H1 (cell line): ENCODE measurements around the gene MRPL40. TPM values are rescaled to one million over a fixed set of nuclear protein-coding genes. Genes with fewer than 3 reads are reported as not detected.

Experiments
- CHD7 ChIP-seq: fragments of 300-600 bp; sonication (generic); IDR thresholded peaks from 2 replicates; pipeline ENCODE4 v1.7.1; 2012; ENCODE audit warnings: low read length, moderate library complexity, mild to moderate bottlenecking, inconsistent platforms; ENCODE audit not compliant: insufficient replicate concordance
- JUN ChIP-seq: IDR thresholded peaks from 2 replicates; pipeline ENCODE4 v1.6.1; 2011; ENCODE audit warnings: low read depth, mild to moderate bottlenecking, improper control_type of control experiment, low read length
- KDM5A ChIP-seq: fragments of 200-600 bp; IDR thresholded peaks from 2 replicates; pipeline ENCODE4 v1.7.1; 2012; ENCODE audit warnings: mild to moderate bottlenecking, low read length, inconsistent platforms, mixed read lengths
- PHF8 ChIP-seq: fragments of 200-600 bp; sonication (generic); conservative IDR thresholded peaks from 2 replicates; pipeline ENCODE4 v1.7.1; 2012; ENCODE audit warnings: low read depth, mild to moderate bottlenecking, inconsistent platforms, low read length, moderate library complexity
- RBBP5 ChIP-seq: IDR thresholded peaks from 2 replicates; pipeline ENCODE4 v1.7.1; 2012; ENCODE audit warnings: low read depth, mild to moderate bottlenecking, inconsistent platforms, low read length, moderate library complexity, borderline replicate concordance
- SRF ChIP-seq: IDR thresholded peaks from 2 replicates; pipeline ENCODE4 v1.6.1; 2011; ENCODE audit warnings: mild to moderate bottlenecking, low read depth, low read length, moderate library complexity
- TBP ChIP-seq: IDR thresholded peaks from 2 replicates; pipeline ENCODE4 v1.6.1; 2011; ENCODE audit warnings: low read depth, low read length, improper control_type of control experiment
- ZNF274 ChIP-seq: IDR thresholded peaks from 2 replicates; pipeline ENCODE4 v1.7.0; 2012; ENCODE audit warnings: low read length, borderline replicate concordance; ENCODE audit errors: extremely low read depth
- polyA plus RNA-seq, 7 experiments: library from polyadenylated mRNA; depleted of rRNA in 3 of 7; stranded (reverse) in 5 of 7; unstranded in 2 of 7; fragments of >200 nt in 5 of 7; fragments of 200-250 nt in 2 of 7; gene quantifications; 1 replicate in 5 of 7; 2 replicates in 1 of 7; 4 replicates in 1 of 7; pipeline versions ENCODE4 v1.2.1 to v1.2.3, GENCODE V29; 2011 to 2013; ENCODE audit warnings: missing spikeins in 2 of 7, mixed read lengths in 2 of 7
- total RNA-seq: library from RNA; stranded (reverse); fragmentation: NEBNext Ultra II Directional; extraction: Animal tissue kit (Norgen Biotek cat#: 25700); gene quantifications from 2 replicates; pipeline ENCODE4 v1.2.1, GENCODE V29; 2021

The MRPL40 gene
- total and polyA plus RNA-seq, 2 of the 8 experiments (the other 6 are each of a cell fraction or from before 2014, with no cell fraction given): 12.4 to 14.5 TPM

GRCh38 chr22:19434401-19434800 lies 2.1 kb downstream of the MRPL40 start (continued):
- TF ChIP-seq CHD7: no peak
- TF ChIP-seq ZNF274: no peak
- TF ChIP-seq JUN: no peak
- TF ChIP-seq RBBP5: no peak
- no peak for TF ChIP-seq PHF8
- TF ChIP-seq KDM5A: no peak
- TF ChIP-seq TBP: no peak
- TF ChIP-seq SRF: no peak
